Stimulated activated CD4-positive, alpha-beta T cell treated with anti-CD3 and anti-CD28 coated beads, Interleukin-1b, Interleukin-23, amount 100 ng/mL, for 24 hours (primary cell): ENCODE results near the gene LPA.
"Not testable (repeated sequence)": the region's sequence is repeated elsewhere in the genome, so short reads cannot be mapped to it uniquely, and the experiment has no call there.

Experiments
- DNase-seq, 4 experiments: peaks; one replicate each; pipeline ENCODE4 v3.0.0-alpha.2; 2020; ENCODE audit warnings: low read depth in 4 of 4, low spot score in 1 of 4

Gene LPA

GRCh38 chr6:160662429-160662828 is 1.6 kb downstream of the LPA start:
- DNase-seq = no peak

- no peak for DNase-seq
Measured at GRCh38 chr6:160661216-160661615, 2.9 kb downstream of the LPA start.

- no peak for DNase-seq
Measured at GRCh38 chr6:160659562-160659961, 4.5 kb downstream of the LPA start.

- DNase-seq = no peak
Measured at GRCh38 chr6:160634706-160635105, 29.4 kb downstream of the LPA start.

DNA sequence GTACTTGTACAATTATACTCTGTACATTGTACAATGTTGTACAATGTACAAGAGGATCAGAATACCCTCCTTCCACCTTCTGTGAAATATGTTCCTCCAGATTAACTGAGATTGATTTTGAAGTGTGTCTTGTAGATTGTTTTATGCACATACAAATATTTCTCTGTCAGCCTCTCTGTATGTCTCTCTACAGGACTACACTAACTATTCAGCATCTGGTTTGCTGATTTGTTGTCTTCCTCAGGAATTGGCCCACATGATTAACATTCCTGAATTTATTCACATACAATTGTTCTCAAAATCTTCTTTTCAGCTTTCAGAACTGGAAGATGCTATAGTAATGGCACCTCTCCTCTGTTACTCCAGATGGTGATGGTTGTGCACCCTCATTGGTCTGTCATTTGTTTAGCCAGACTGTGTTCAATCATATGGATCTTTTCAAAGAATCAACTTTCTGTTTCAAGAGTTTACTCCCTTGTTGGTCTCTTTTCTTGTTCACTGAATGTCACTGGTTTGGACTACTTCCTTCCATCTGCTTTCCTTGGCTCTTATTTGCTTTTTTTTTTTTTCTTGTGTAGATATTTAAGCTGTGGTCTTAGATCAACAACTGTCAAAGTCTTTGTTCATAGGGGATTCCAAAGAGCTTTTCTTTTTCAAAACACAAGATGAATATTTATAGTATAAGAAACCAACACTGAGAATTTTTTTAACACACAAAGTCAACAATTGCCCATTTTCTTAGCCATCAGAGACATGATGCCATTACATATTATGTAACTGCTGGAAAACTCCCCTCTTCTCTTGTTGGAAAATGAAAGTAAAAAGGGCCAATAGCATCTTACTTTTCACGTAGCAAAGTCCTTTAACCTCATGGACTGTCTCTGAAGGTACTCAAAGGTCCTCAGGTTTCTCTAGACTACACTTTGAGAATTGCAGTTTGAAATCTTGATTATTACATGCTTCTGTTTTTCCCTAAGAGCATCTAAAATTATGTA is 67.9 kb downstream of the LPA start:
- no peak for DNase-seq

GRCh38 chr6:160595297-160595696 is 68.8 kb downstream of the LPA start:
- DNase-seq = not testable (repeated sequence)

DNA sequence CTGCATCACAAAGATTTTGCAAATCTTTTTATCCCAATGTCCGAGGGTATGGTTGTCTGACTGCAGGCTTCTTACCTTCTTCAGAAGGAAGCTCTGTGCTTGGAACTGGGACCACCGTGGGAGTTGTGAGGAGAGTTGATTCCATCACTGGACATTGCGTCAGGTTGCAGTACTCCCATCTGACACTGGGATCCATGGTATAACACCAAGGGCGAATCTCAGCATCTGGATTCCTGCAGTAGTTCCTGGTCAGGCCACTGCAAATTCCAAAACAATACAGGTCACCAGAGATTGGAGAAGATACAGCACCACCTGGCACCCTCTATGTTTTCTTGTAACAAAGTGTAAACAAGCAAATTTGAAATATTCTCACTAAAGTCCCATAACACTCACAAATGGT is 77.7 kb downstream of the LPA start:
- DNase-seq = no peak

DNA sequence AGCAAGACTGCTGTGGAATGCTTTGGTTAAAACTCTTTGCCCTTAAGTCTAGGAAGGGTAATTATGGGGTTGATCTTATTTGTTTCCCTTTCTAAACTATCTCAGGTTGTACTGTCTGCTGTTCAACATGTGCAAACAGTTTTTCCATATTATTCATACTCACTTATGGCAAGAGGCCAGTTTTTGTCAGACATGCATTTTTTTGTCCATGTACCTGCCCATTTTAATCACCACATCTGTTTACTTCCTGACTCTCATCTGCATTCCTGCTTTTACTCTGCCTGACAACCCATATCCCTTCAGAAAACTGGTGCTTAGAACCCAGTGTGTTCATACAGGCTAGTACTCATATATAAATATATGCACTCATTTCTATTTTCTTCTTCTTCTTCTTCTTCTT is 80.3 kb downstream of the LPA start:
- no peak for DNase-seq

DNA sequence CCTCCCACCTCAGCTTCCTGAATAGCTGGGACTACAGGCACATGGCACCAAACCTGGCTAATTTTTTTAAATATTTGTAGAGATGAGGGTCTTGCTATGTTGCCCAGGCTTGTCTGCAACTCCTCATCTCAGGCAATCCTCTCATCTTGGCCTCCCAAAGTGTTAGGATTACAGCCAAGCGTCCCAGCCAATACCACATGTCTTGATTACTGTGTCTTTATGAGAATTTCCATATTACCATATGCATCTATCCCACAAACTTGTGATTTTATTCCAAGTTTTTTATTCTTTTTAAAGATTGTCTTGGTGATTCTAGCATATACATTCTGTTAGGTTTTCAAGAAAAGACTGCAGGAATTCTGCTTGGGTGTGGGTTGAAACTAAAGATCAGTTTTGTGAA is 82.7 kb downstream of the LPA start:
- no peak for DNase-seq

- DNase-seq = not testable (repeated sequence)
Measured at GRCh38 chr6:160578515-160578914, 85.6 kb downstream of the LPA start.

- DNase-seq = no peak
Measured at GRCh38 chr6:160573943-160574342, 90.1 kb downstream of the LPA start.

GRCh38 chr6:160571201-160571600 is 92.9 kb downstream of the LPA start:
- not testable (repeated sequence) for DNase-seq

- no peak for DNase-seq
Measured at GRCh38 chr6:160544802-160545201, 119.3 kb downstream of the LPA start.

DNA sequence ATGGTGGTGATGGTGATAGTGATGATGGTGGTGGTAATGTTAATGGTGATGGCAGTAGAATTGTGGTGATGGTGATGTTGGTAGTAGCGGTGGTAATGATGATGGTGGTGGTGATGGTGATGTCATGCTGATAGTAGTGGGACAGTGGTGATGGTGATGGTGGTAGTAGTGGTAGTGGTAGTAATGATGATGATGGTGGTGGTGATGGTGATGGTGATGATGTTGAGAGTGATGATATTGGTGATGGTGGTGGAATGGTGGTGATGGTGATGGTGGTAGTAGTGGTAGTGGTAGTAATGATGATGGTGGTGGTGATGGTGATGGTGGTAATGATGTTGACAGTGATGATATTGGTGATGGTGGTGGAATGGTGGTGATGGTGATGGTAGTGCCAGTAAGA is 128.8 kb downstream of the LPA start:
- DNase-seq = no peak

- DNase-seq = peak; percentile 20 to 45 (median 37)
Measured at GRCh38 chr6:160534050-160534696, 129.9 kb downstream of the LPA start.

- DNase-seq = no peak
Measured at GRCh38 chr6:160532315-160532714, 131.8 kb downstream of the LPA start.

GRCh38 chr6:160531826-160532225 is 132.2 kb downstream of the LPA start:
- no peak for DNase-seq

DNA sequence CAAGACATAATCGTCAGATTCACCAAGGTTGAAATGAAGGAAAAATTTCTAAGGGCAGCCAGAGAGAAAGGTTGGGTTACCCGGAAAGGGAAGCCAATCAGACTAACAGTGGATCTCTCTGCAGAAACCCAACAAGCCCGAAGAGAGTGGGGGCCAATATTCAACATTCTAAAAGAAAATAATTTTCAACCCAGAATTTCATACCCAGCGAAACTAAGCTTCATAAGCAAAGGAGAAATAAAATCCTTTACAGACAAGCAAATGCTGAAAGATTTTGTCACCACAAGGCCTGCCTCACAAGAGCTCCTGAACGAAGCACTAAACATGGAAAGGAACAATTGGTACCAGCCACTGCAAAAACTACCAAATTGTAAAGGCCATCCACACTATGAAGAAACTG is 134.6 kb downstream of the LPA start:
- DNase-seq = not testable (repeated sequence)

DNA sequence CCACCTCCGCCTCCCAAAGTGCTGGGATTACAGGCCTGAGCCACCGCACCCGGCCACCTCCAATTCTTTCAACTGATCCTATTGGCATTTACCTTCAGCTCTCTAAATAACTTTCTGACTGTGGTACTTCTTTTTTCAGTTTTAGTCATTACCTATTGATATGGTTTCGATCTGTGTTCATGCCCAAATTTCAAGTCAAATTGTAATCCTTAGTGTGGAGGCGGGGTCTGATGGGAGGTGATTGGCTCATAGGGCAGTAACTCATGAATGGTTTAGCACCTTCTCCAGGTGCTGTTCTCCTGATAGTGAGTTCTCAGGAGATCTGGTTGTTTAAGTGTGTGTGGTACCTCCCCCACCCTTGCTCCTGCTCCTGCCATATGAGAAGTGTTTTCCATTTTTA is 140.9 kb downstream of the LPA start:
- peak in 1 of 4 experiments; percentile 13 for DNase-seq

DNA sequence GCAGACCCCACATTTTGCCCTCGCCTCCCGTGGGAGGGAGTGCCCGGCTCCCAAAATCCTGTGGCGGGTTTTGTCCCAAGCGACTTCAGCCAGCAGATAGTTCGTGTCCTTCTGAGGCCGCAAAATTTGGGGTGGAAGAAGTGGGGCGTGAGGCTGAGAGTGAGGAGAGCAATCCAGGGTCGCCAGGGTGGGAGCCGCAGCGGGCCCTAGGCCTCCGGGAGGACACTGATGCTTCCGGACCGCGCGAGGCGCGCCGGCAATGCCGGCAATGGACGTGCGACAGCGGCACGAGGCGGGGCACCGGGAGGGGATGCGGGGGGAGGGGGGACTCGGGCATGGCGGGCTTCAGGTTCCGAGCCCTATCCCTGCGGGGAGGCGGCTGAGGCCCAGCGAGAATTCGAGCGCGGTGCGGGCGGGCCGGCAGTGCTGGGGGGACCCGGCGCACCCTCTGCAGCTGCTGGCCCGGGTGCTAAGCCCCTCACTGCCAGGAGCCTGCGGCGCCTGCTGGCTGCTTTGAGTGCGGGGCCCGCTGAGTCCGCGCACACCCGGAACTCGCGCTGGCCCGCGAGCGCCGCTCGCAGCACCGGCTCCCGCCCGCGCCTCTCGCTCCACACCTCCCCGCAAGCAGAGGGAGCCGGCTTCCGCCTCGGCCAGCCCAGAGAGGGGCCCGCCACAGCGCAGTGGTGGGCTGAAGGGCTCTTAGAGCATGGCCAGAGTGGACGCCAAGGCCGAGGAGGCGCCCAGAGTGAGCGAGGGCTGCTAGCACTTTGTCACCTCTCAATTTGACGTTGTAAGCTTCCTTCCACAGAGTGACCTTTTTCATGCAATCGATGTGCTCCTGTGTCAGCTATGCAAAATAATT is 143.8 kb downstream of the LPA start:
- peak; percentile 62 to 73 (median 66) for DNase-seq

- DNase-seq = no peak
Measured at GRCh38 chr6:160519603-160520042, 144.5 kb downstream of the LPA start.
